ENCODE results near the gene NAB1.
A peak's percentile ranks its signal among the peaks of the same experiment; 100 is the strongest.

Gene NAB1

DNA sequence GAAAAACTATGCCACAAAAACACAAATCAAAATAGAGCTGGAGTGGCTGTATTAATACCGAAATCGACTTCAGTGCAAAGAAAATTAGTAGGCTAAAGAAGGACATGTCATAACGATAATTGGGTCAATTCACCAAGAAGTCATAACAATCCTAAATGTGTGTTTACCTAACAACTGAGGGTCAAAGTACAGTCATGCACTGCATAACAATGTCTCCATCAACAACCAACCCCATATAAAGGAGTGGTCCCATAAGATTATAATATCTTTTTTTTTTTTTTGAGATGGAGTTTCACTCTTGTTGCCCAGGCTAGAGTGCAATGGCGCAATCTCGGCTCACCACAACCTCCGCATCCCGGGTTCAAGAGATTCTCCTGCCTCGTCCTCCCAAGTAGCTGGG is 87.5 kb downstream of the NAB1 start:
- FAIRE-seq (no peak), DNase-seq (ENCODE audit: insufficient read length, low spot score) (no peak)
- TF ChIP-seq POU2F2 (IDR thresholded peaks at IDR 0.05; ENCODE audit: low read depth, low read length) (no peak), POLR2AphosphoS5 (IDR thresholded peaks at IDR 0.05; ENCODE audit: low read depth, low read length) (no peak), TAF1 (IDR thresholded peaks at IDR 0.05; ENCODE audit: low read depth, low read length) (no peak), POLR2A (IDR thresholded peaks at IDR 0.05; ENCODE audit: low read depth, low read length) (no peak), SPI1 (IDR thresholded peaks at IDR 0.05; ENCODE audit: low read depth, low read length) (no peak)

DNA sequence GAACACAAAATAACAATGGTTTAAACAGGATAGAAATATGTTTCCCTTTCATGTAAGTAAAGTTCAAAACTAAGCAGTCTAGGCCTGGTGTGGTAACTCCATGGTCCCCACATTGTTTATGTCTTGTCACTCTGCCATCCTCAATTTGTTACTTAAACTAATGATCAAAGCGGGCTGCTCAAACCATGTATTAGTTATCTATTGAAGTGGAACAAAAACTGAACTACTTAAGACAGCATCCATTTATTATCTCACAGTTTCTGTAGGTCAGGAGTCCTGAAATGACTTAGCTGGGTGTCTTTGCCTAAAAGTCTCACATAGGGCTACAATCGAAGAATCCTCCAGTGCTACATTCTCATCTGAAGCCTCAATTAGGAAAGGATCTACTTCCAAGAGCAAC is 91.6 kb downstream of the NAB1 start:
- no peak for DNase-seq (ENCODE audit: insufficient read length, low spot score)
- TF ChIP-seq POLR2AphosphoS5 (IDR thresholded peaks at IDR 0.05; ENCODE audit: low read depth, low read length) (no peak), TAF1 (IDR thresholded peaks at IDR 0.05; ENCODE audit: low read depth, low read length) (no peak), SPI1 (IDR thresholded peaks at IDR 0.05; ENCODE audit: low read depth, low read length) (no peak), POU2F2 (IDR thresholded peaks at IDR 0.05; ENCODE audit: low read depth, low read length) (no peak), POLR2A (IDR thresholded peaks at IDR 0.05; ENCODE audit: low read depth, low read length) (no peak), PAX5 (IDR thresholded peaks at IDR 0.05; ENCODE audit: insufficient read depth, low read length, severe bottlenecking) (no peak)
- peak; percentile 59 for FAIRE-seq
